ENCODE measurements around the gene SYNE1. TPM values are rescaled to one million over a fixed set of nuclear protein-coding genes. Genes with fewer than 3 reads are reported as not detected.

Gene SYNE1
- total and polyA plus RNA-seq, 10 of the 15 experiments (the other 5 are each of a cell fraction or from before 2014, with no cell fraction given), result 2.3 to 28.7 (median 14.1) TPM

DNA sequence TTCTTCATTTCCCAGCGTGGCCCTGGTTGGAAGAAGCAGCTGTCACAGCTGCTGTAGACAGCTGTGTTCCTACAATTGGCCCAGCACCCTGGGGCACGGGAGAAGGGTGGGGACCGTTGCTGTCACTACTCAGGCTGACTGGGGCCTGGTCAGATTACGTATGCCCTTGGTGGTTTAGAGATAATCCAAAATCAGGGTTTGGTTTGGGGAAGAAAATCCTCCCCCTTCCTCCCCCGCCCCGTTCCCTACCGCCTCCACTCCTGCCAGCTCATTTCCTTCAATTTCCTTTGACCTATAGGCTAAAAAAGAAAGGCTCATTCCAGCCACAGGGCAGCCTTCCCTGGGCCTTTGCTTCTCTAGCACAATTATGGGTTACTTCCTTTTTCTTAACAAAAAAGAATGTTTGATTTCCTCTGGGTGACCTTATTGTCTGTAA, 537.0 kb downstream of the SYNE1 start (continued):
- TF ChIP-seq, protein P1, sequence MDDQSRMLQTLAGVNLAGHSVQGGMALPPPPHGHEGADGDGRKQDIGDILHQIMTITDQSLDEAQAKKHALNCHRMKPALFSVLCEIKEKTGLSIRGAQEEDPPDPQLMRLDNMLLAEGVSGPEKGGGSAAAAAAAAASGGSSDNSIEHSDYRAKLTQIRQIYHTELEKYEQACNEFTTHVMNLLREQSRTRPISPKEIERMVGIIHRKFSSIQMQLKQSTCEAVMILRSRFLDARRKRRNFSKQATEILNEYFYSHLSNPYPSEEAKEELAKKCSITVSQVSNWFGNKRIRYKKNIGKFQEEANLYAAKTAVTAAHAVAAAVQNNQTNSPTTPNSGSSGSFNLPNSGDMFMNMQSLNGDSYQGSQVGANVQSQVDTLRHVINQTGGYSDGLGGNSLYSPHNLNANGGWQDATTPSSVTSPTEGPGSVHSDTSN (IDR thresholded peaks at IDR 0.05; ENCODE audit: insufficient replicate concordance, low read depth, low read length), result no peak

DNA sequence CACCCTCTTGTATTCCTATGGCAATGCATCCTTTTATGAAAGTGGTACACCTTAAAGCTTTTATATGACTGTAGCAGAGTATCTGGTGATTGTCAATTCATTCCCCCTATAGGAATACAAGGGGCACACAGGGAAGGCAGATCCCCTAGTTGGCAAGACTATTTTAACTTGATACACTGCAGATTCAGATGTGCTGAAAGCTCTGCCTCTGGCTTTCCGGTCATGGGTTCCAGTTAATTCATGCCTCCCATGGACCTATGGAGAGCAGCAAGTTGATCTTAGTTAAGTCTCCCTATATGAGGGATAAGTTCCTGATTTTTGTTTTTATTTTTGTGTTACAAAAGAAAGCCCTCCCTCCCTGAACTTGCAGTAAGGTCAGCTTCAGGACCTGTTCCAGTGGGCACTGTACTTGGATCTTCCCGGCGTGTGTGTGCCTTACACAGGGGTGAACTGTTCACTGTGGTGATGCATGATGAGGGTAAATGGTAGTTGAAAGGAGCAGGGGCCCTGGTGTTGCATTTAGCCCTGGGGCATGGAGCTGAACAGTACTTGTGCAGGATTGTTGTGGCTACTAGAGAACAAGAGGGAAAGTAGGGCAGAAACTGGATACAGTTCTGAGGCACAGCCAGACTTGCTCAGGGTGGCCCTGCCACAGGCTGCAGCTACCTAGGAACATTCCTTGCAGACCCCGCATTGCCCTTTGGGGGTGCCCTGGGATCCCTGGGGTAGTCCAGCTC, 537.5 kb downstream of the SYNE1 start:
- in situ Hi-C loops (cut with MboI), result no loop called here
- ChIA-PET RAD21 (ENCODE audit: unreplicated experiment) (no interaction called here), CTCF (interaction anchor here (0.9 kb wide), 1 partner anchor 169 kb away, joined by 3 read pairs; no protein-coding TSS in a partner anchor), POLR2A (interaction anchor here (1.0 kb wide), 1 partner anchor 12 kb away, joined by 3 read pairs; no protein-coding TSS in a partner anchor), SMC1A (ENCODE audit: uncharacterized antibody, unreplicated experiment) (interaction anchor here (1.0 kb wide), 1 partner anchor 11 kb away, joined by 3 read pairs; no protein-coding TSS in a partner anchor)
- Histone ChIP-seq H4K20me1 (ENCODE audit: control insufficient read depth, insufficient read depth) (no peaks in the 10 kb centered on the region), H3K36me3 (ENCODE audit: control insufficient read depth in 2 of 2, insufficient read depth in 2 of 2, low read length in 1 of 2) (no peaks in the 10 kb centered on the region), H3K9ac (ENCODE audit: control insufficient read depth, insufficient read depth, low read length) (no peak overlapping the region), H3K4me2 (ENCODE audit: control insufficient read depth, insufficient read depth) (no peak overlapping the region), H3K79me2 (ENCODE audit: control insufficient read depth, insufficient read depth, low read length) (no peaks in the 10 kb centered on the region), H3K4me3 (no peak overlapping the region), H3K27ac (ENCODE audit: control insufficient read depth, insufficient read depth) (no peak overlapping the region), H2AFZ (ENCODE audit: control insufficient read depth, low read depth, low read length) (no peak overlapping the region), H3K9me3 (replicated peaks; ENCODE audit: control insufficient read depth, insufficient read depth, low read length) (no peaks in the 10 kb centered on the region), H3K4me1 (ENCODE audit: control insufficient read depth, insufficient read depth, low read length) (no peaks in the 10 kb centered on the region), H3K27me3 (replicated peaks in 1 of 2; ENCODE audit: control insufficient read depth in 2 of 2, insufficient read depth in 2 of 2, low read length in 1 of 2) (no peaks in the 10 kb centered on the region; a peak in 1 of 4 replicates)
- WGBS (ENCODE audit: insufficient coverage, insufficient replicate concordance, low lambda C conversion rate, missing lambda C conversion rate), result 95% methylated on average over 4 of the region's 4 CpGs
- intact Hi-C loops (cut with micrococcal nuclease; ENCODE audit: unreplicated experiment), result no loop called here
- DNase-seq (ENCODE audit: low read depth, low spot score) (no peak), ATAC-seq (no peak), FAIRE-seq (no peak)
- BruUV-seq (replicated peaks), result no TSS peak
- TF ChIP-seq, protein P2, sequence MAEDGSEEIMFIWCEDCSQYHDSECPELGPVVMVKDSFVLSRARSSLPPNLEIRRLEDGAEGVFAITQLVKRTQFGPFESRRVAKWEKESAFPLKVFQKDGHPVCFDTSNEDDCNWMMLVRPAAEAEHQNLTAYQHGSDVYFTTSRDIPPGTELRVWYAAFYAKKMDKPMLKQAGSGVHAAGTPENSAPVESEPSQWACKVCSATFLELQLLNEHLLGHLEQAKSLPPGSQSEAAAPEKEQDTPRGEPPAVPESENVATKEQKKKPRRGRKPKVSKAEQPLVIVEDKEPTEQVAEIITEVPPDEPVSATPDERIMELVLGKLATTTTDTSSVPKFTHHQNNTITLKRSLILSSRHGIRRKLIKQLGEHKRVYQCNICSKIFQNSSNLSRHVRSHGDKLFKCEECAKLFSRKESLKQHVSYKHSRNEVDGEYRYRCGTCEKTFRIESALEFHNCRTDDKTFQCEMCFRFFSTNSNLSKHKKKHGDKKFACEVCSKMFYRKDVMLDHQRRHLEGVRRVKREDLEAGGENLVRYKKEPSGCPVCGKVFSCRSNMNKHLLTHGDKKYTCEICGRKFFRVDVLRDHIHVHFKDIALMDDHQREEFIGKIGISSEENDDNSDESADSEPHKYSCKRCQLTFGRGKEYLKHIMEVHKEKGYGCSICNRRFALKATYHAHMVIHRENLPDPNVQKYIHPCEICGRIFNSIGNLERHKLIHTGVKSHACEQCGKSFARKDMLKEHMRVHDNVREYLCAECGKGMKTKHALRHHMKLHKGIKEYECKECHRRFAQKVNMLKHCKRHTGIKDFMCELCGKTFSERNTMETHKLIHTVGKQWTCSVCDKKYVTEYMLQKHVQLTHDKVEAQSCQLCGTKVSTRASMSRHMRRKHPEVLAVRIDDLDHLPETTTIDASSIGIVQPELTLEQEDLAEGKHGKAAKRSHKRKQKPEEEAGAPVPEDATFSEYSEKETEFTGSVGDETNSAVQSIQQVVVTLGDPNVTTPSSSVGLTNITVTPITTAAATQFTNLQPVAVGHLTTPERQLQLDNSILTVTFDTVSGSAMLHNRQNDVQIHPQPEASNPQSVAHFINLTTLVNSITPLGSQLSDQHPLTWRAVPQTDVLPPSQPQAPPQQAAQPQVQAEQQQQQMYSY (CRISPR knock-in tag; IDR thresholded peaks at IDR 0.05), result no peak
- TF ChIP-seq SP1 (IDR thresholded peaks at IDR 0.05; ENCODE audit: low read depth, low read length) (no peak), SRF (IDR thresholded peaks at IDR 0.05; ENCODE audit: low read depth in 2 of 2, low read length in 2 of 2) (no peak), JUNB (IDR thresholded peaks at IDR 0.05) (no peak), CBFB (IDR thresholded peaks at IDR 0.05; ENCODE audit: low read depth) (no peak), RUNX3 (IDR thresholded peaks at IDR 0.05; ENCODE audit: low read length) (no peak), IRF4 (IDR thresholded peaks at IDR 0.05; ENCODE audit: low read depth, low read length) (no peak), SMAD5 (IDR thresholded peaks at IDR 0.05; ENCODE audit: low read depth) (no peak), SUPT20H (IDR thresholded peaks at IDR 0.05; ENCODE audit: borderline replicate concordance, control insufficient read depth, low read depth, low read length) (no peak), NFYA (IDR thresholded peaks at IDR 0.05; ENCODE audit: borderline replicate concordance, low read depth, low read length) (no peak), SMAD1 (IDR thresholded peaks at IDR 0.05; ENCODE audit: low read depth, partially characterized antibody) (no peak), YY1 (IDR thresholded peaks at IDR 0.05; ENCODE audit: low read depth, low read length) (no peak)
- TF ChIP-seq, protein P3, sequence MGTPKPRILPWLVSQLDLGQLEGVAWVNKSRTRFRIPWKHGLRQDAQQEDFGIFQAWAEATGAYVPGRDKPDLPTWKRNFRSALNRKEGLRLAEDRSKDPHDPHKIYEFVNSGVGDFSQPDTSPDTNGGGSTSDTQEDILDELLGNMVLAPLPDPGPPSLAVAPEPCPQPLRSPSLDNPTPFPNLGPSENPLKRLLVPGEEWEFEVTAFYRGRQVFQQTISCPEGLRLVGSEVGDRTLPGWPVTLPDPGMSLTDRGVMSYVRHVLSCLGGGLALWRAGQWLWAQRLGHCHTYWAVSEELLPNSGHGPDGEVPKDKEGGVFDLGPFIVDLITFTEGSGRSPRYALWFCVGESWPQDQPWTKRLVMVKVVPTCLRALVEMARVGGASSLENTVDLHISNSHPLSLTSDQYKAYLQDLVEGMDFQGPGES (IDR thresholded peaks at IDR 0.05), result no peak
- TF ChIP-seq, protein P4, sequence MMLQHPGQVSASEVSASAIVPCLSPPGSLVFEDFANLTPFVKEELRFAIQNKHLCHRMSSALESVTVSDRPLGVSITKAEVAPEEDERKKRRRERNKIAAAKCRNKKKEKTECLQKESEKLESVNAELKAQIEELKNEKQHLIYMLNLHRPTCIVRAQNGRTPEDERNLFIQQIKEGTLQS (IDR thresholded peaks at IDR 0.05; ENCODE audit: borderline replicate concordance, extremely low read depth, low read depth, low read length), result no peak
